Measurements from ENCODE around the gene ZSWIM8. TPM values are rescaled to one million over a fixed set of nuclear protein-coding genes. Genes with fewer than 3 reads are reported as not detected.

Gene ZSWIM8
- total and polyA plus RNA-seq, 4 experiments from 2014 or later, result 4.5 to 100 (median 58.9) TPM

GRCh38 chr10:73841526-73842285 lies 56.3 kb downstream of the ZSWIM8 start:
- Mint-ChIP-seq H3K27ac (peak overlapping the region in 3 of 7 donors; percentile 29 to 67 (median 48)), H3K9me3 (no peaks in the 10 kb centered on the region), H3K4me1 (no peaks in the 10 kb centered on the region), H3K27me3 (no peaks in the 10 kb centered on the region), H3K4me3 (no peak overlapping the region), H3K36me3 (peaks cover 43 to 71% of the 10 kb centered on the region in 2 donors)
- Histone ChIP-seq H3K27me3 (ENCODE audit: insufficient read depth, low read length) (no peaks in the 10 kb centered on the region), H3K4me1 (ENCODE audit: insufficient read depth, low read length) (no peaks in the 10 kb centered on the region), H3K36me3 (ENCODE audit: insufficient read depth, low read length) (peaks cover 69% of the 10 kb centered on the region), H3K27ac (ENCODE audit: low read depth, low read length) (no peak overlapping the region), H3K9me3 (ENCODE audit: control insufficient read depth in 1 of 2, low read length in 2 of 2) (no peaks in the 10 kb centered on the region), H3K4me3 (ENCODE audit: low read length in 2 of 2) (no peak overlapping the region)
- intact Hi-C loops (cut with micrococcal nuclease), result no loop called here
- POLR2A ChIA-PET (ENCODE audit: partially characterized antibody), result no interaction called here
- CTCF ChIA-PET (ENCODE audit: partially characterized antibody), result no interaction called here
- no peak for DNase-seq

- no peak overlapping the region for H3K4me3 Mint-ChIP-seq
- POLR2A ChIA-PET (ENCODE audit: partially characterized antibody), result no interaction called here
- intact Hi-C loops (cut with micrococcal nuclease), result no loop called here
- no peak overlapping the region for H3K27ac ChIP-seq (ENCODE audit: low read depth, low read length)
- no peaks in the 10 kb centered on the region for H3K27me3 ChIP-seq (ENCODE audit: insufficient read depth, low read length)
- H3K4me1 ChIP-seq (ENCODE audit: insufficient read depth, low read length), result no peaks in the 10 kb centered on the region
- H3K4me1 Mint-ChIP-seq, result no peaks in the 10 kb centered on the region
- no peaks in the 10 kb centered on the region for H3K27me3 Mint-ChIP-seq
- CTCF ChIA-PET (ENCODE audit: partially characterized antibody), result interaction anchor here (12.5 kb wide), 1 partner anchor 40 kb away, joined by 612 read pairs; the partner anchor contains the start of gene CAMK2G
- no peak for DNase-seq
- no peaks in the 10 kb centered on the region for H3K9me3 Mint-ChIP-seq
- peaks cover 69% of the 10 kb centered on the region for H3K36me3 ChIP-seq (ENCODE audit: insufficient read depth, low read length)
- H3K4me3 ChIP-seq (ENCODE audit: low read length in 2 of 2), result no peak overlapping the region
- no peak overlapping the region for H3K27ac Mint-ChIP-seq
- no peaks in the 10 kb centered on the region for H3K9me3 ChIP-seq (ENCODE audit: control insufficient read depth in 1 of 2, low read length in 2 of 2)
- peaks cover 42 to 71% of the 10 kb centered on the region in 2 donors for H3K36me3 Mint-ChIP-seq
Measured at GRCh38 chr10:73842349-73842748, 56.9 kb downstream of the ZSWIM8 start.

GRCh38 chr10:73843261-73843660 lies 57.9 kb downstream of the ZSWIM8 start:
- Mint-ChIP-seq H3K27ac (peak overlapping the region in 1 of 7 donors; percentile 74), H3K36me3 (peaks cover 47 to 72% of the 10 kb centered on the region in 2 donors), H3K4me3 (no peak overlapping the region), H3K27me3 (no peaks in the 10 kb centered on the region), H3K4me1 (no peaks in the 10 kb centered on the region), H3K9me3 (no peaks in the 10 kb centered on the region)
- intact Hi-C loops (cut with micrococcal nuclease), result no loop called here
- Histone ChIP-seq H3K9me3 (ENCODE audit: control insufficient read depth in 1 of 2, low read length in 2 of 2) (no peaks in the 10 kb centered on the region), H3K27me3 (ENCODE audit: insufficient read depth, low read length) (no peaks in the 10 kb centered on the region), H3K4me3 (ENCODE audit: low read length in 2 of 2) (no peak overlapping the region), H3K36me3 (ENCODE audit: insufficient read depth, low read length) (peaks cover 69% of the 10 kb centered on the region), H3K27ac (ENCODE audit: low read depth, low read length) (no peak overlapping the region), H3K4me1 (ENCODE audit: insufficient read depth, low read length) (no peaks in the 10 kb centered on the region)
- CTCF ChIA-PET (ENCODE audit: partially characterized antibody), result interaction anchor here (12.5 kb wide), 1 partner anchor 39 kb away, joined by 612 read pairs; the partner anchor contains the start of gene CAMK2G
- POLR2A ChIA-PET (ENCODE audit: partially characterized antibody), result no interaction called here
- no peak for DNase-seq

GRCh38 chr10:73847031-73847430 lies 61.6 kb downstream of the ZSWIM8 start:
- ChIA-PET CTCF (ENCODE audit: partially characterized antibody) (interaction anchor here (1.2 to 12.5 kb wide), 5 partner anchors 8 to 96 kb away, joined by 3 to 612 read pairs (median 5); partner anchors contain the start of gene CAMK2G), POLR2A (ENCODE audit: partially characterized antibody) (interaction anchor here (1.2 to 4.0 kb wide), 2 partner anchors 12 to 32 kb away, joined by 3 to 57 read pairs; no protein-coding TSS in a partner anchor)
- Histone ChIP-seq H3K9me3 (ENCODE audit: control insufficient read depth in 1 of 2, low read length in 2 of 2) (no peaks in the 10 kb centered on the region), H3K4me1 (ENCODE audit: insufficient read depth, low read length) (peaks cover 8% of the 10 kb centered on the region), H3K27me3 (ENCODE audit: insufficient read depth, low read length) (no peaks in the 10 kb centered on the region), H3K36me3 (ENCODE audit: insufficient read depth, low read length) (peaks cover 45% of the 10 kb centered on the region), H3K27ac (ENCODE audit: low read depth, low read length) (no peak overlapping the region), H3K4me3 (ENCODE audit: low read length in 2 of 2) (no peak overlapping the region)
- H3K4me1 Mint-ChIP-seq, result peaks cover 9 to 24% (median 13%) of the 10 kb centered on the region in 4 donors
- H3K36me3 Mint-ChIP-seq, result peaks cover 49 to 77% of the 10 kb centered on the region in 2 donors
- no peak for DNase-seq
- intact Hi-C loops (cut with micrococcal nuclease), result loop anchor here (5.0 kb wide), 1 partner anchor 35 kb away; the partner anchor contains the start of gene NDST2
- H3K27me3 Mint-ChIP-seq, result no peaks in the 10 kb centered on the region
- no peak overlapping the region for H3K4me3 Mint-ChIP-seq
- peak overlapping the region in 1 of 7 donors; percentile 19 for H3K27ac Mint-ChIP-seq
- no peaks in the 10 kb centered on the region for H3K9me3 Mint-ChIP-seq

- intact Hi-C loops (cut with micrococcal nuclease), result loop anchor here (1.0 to 5.0 kb wide), 5 partner anchors 26 to 232 kb away; partner anchors contain the start of gene NDST2
- peaks cover 14 to 28% (median 16%) of the 10 kb centered on the region in 4 donors for H3K4me1 Mint-ChIP-seq
- H3K27ac ChIP-seq (ENCODE audit: low read depth, low read length), result peak overlapping the region; percentile 46
- H3K27ac Mint-ChIP-seq, result peak overlapping the region; percentile 83 to 96 (median 94)
- H3K36me3 ChIP-seq (ENCODE audit: insufficient read depth, low read length), result peaks cover 53% of the 10 kb centered on the region
- no peaks in the 10 kb centered on the region for H3K27me3 ChIP-seq (ENCODE audit: insufficient read depth, low read length)
- POLR2A ChIA-PET (ENCODE audit: partially characterized antibody), result interaction anchor here (1.3 to 4.0 kb wide), 6 partner anchors 17 to 92 kb away, joined by 4 to 57 read pairs (median 8); a partner anchor contains a TSS
- H3K9me3 Mint-ChIP-seq, result no peaks in the 10 kb centered on the region
- peaks cover 8% of the 10 kb centered on the region for H3K4me1 ChIP-seq (ENCODE audit: insufficient read depth, low read length)
- peaks cover 55 to 77% of the 10 kb centered on the region in 2 donors for H3K36me3 Mint-ChIP-seq
- H3K4me3 Mint-ChIP-seq, result peak overlapping the region in 5 of 8 donors; percentile 26 to 59 (median 27)
- H3K4me3 ChIP-seq (ENCODE audit: low read length in 2 of 2), result no peak overlapping the region
- no peaks in the 10 kb centered on the region for H3K9me3 ChIP-seq (ENCODE audit: control insufficient read depth in 1 of 2, low read length in 2 of 2)
- no peaks in the 10 kb centered on the region for H3K27me3 Mint-ChIP-seq
- CTCF ChIA-PET (ENCODE audit: partially characterized antibody), result interaction anchor here (0.7 to 12.5 kb wide), 17 partner anchors 9 to 186 kb away, joined by 3 to 612 read pairs (median 5); partner anchors contain the start of gene CAMK2G
- DNase-seq, result peak; percentile 87 to 92 (median 89)
Measured at GRCh38 chr10:73848821-73849489, 63.5 kb downstream of the ZSWIM8 start.

- Histone ChIP-seq H3K27ac (ENCODE audit: low read depth, low read length) (no peak overlapping the region), H3K27me3 (ENCODE audit: insufficient read depth, low read length) (no peaks in the 10 kb centered on the region), H3K4me1 (ENCODE audit: insufficient read depth, low read length) (peaks cover 8% of the 10 kb centered on the region), H3K9me3 (ENCODE audit: control insufficient read depth in 1 of 2, low read length in 2 of 2) (no peaks in the 10 kb centered on the region), H3K4me3 (ENCODE audit: low read length in 2 of 2) (no peak overlapping the region), H3K36me3 (ENCODE audit: insufficient read depth, low read length) (peaks cover 62% of the 10 kb centered on the region)
- H3K4me3 Mint-ChIP-seq, result no peak overlapping the region
- H3K9me3 Mint-ChIP-seq, result no peaks in the 10 kb centered on the region
- no peak for DNase-seq
- peaks cover 55 to 79% of the 10 kb centered on the region in 2 donors for H3K36me3 Mint-ChIP-seq
- no peaks in the 10 kb centered on the region for H3K27me3 Mint-ChIP-seq
- intact Hi-C loops (cut with micrococcal nuclease), result no loop called here
- H3K27ac Mint-ChIP-seq, result peak overlapping the region in 5 of 7 donors; percentile 67 to 95 (median 89)
- ChIA-PET CTCF (ENCODE audit: partially characterized antibody) (interaction anchor here (0.7 to 12.5 kb wide), 17 partner anchors 9 to 225 kb away, joined by 3 to 612 read pairs (median 4); partner anchors contain the start of gene CAMK2G), POLR2A (ENCODE audit: partially characterized antibody) (interaction anchor here (1.3 to 4.0 kb wide), 7 partner anchors 9 to 90 kb away, joined by 4 to 57 read pairs (median 10); a partner anchor contains a TSS)
- H3K4me1 Mint-ChIP-seq, result peaks cover 14 to 28% (median 16%) of the 10 kb centered on the region in 4 donors
Measured at GRCh38 chr10:73850211-73850610, 64.8 kb downstream of the ZSWIM8 start.

Measured in CD4-positive, alpha-beta memory T cell (primary cell).